HepG2 (cell line): Measurements from ENCODE around the gene DOLK. TPM values are rescaled to one million over a fixed set of nuclear protein-coding genes. Genes with fewer than 3 reads are reported as not detected.

Experiments
- BRD4 ChIP-seq: sonication (generic); formaldehyde crosslinking; IDR thresholded peaks from 2 replicates; pipeline ENCODE4 v1.4.0; 2020; ENCODE audit warnings: missing genetic modification reagents
- KLF16 ChIP-seq, 2 experiments: sonication (generic) in 1 of 2; formaldehyde crosslinking in 1 of 2; IDR thresholded peaks; 2 replicates each; pipeline versions ENCODE4 v1.6.1 to v1.8.0; 2016 to 2023; ENCODE audit warnings: missing genetic modification reagents in 2 of 2, missing compliant biosample characterization in 1 of 2
- MBNL3 ChIP-seq: fragments of 250-450 bp; sonication (Bioruptor Pico); conservative IDR thresholded peaks from 2 replicates; pipeline ENCODE4 v1.8.0; 2022; ENCODE audit warnings: mild to moderate bottlenecking, inconsistent platforms
- NONO ChIP-seq, 2 experiments: fragments of 450-650 bp in 1 of 2; sonication (generic) in 1 of 2; formaldehyde crosslinking in 1 of 2; IDR thresholded peaks in 1 of 2; conservative IDR thresholded peaks in 1 of 2; 2 replicates each; pipeline versions ENCODE4 v1.6.1 to v1.8.0; 2017 to 2022; ENCODE audit warnings: mild to moderate bottlenecking in 1 of 2, missing genetic modification reagents in 1 of 2, moderate library complexity in 1 of 2
- NR1H2 ChIP-seq: sonication (generic); formaldehyde crosslinking; IDR thresholded peaks from 2 replicates; pipeline ENCODE4 v1.8.1; 2022; ENCODE audit warnings: low read depth, missing genetic modification reagents, borderline replicate concordance
- THAP8 ChIP-seq: sonication (generic); formaldehyde crosslinking; IDR thresholded peaks from 2 replicates; pipeline ENCODE4 v1.5.1; 2020; ENCODE audit warnings: missing genetic modification reagents, mild to moderate bottlenecking, borderline replicate concordance
- ZBTB10 ChIP-seq: sonication (generic); formaldehyde crosslinking; IDR thresholded peaks from 2 replicates; pipeline ENCODE4 v1.4.0; 2020; ENCODE audit warnings: missing genetic modification reagents, borderline replicate concordance
- ZBTB7A ChIP-seq: sonication (generic); formaldehyde crosslinking; IDR thresholded peaks from 2 replicates; pipeline ENCODE4 v1.8.0; 2022; ENCODE audit warnings: mild to moderate bottlenecking, missing genetic modification reagents
- ZNF350 ChIP-seq: sonication (generic); formaldehyde crosslinking; IDR thresholded peaks from 2 replicates; pipeline ENCODE4 v1.4.0; 2020; ENCODE audit warnings: mild to moderate bottlenecking, low read depth, missing genetic modification reagents, borderline replicate concordance
- ZNF367 ChIP-seq: sonication (generic); formaldehyde crosslinking; IDR thresholded peaks from 2 replicates; pipeline ENCODE4 v1.4.0; 2020; ENCODE audit warnings: missing genetic modification reagents, borderline replicate concordance
- ZNF644 ChIP-seq: IDR thresholded peaks from 2 replicates; pipeline ENCODE4 v1.6.1; 2016; ENCODE audit warnings: low read depth
- ZNF660 ChIP-seq: sonication (generic); formaldehyde crosslinking; IDR thresholded peaks from 2 replicates; pipeline ENCODE4 v1.5.1; 2020; ENCODE audit warnings: mild to moderate bottlenecking, low read depth, missing genetic modification reagents, borderline replicate concordance
- ZSCAN30 ChIP-seq: sonication (generic); formaldehyde crosslinking; IDR thresholded peaks from 2 replicates; pipeline ENCODE4 v1.5.0; 2020; ENCODE audit warnings: mild to moderate bottlenecking, missing genetic modification reagents
- polyA plus RNA-seq, 8 experiments: library from polyadenylated mRNA; depleted of rRNA in 3 of 8; stranded (reverse) in 7 of 8; unstranded in 1 of 8; fragments of >200 nt; fragmentation: Illumina TruSeq in 4 of 8; extraction: Trizol in 4 of 8; gene quantifications; 2 replicates each; pipeline versions ENCODE4 v1.2.1 to v1.2.3, GENCODE V29; 2011 to 2016; ENCODE audit warnings: low read depth in 4 of 8, missing spikeins in 1 of 8, mixed read lengths in 1 of 8; ENCODE audit not compliant: insufficient read depth in 1 of 8
- total RNA-seq, 5 experiments: library from RNA; depleted of rRNA; stranded (reverse); fragments of >200 nt; fragmentation: Illumina TruSeq; extraction: Trizol; gene quantifications; 2 replicates each; pipeline ENCODE4 v1.2.3, GENCODE V29; 2016; ENCODE audit warnings: low read depth in 1 of 5
- TF ChIP-seq, protein P1 (sequence below): sonication (generic); formaldehyde crosslinking; IDR thresholded peaks from 2 replicates; pipeline ENCODE4 v1.4.0; 2020; ENCODE audit warnings: mild to moderate bottlenecking, low read depth, missing genetic modification reagents
- TF ChIP-seq, protein P2 (sequence below): sonication (generic); formaldehyde crosslinking; IDR thresholded peaks from 2 replicates; pipeline ENCODE4 v1.5.0; 2020; ENCODE audit warnings: missing genetic modification reagents, mild to moderate bottlenecking, borderline replicate concordance

Gene DOLK
- total and polyA plus RNA-seq, 2 of the 13 experiments (the other 11 are each of a cell fraction or from before 2014, with no cell fraction given): 15.4 to 18.7 TPM

GRCh38 chr9:128921881-128922763, 25.3 kb downstream of the DOLK start (continued):
- TF ChIP-seq ZBTB10 (CRISPR knock-in tag): 0 out of 2 replicates have a peak, but pooled peaks have one; percentile 24
- TF ChIP-seq, protein P1, sequence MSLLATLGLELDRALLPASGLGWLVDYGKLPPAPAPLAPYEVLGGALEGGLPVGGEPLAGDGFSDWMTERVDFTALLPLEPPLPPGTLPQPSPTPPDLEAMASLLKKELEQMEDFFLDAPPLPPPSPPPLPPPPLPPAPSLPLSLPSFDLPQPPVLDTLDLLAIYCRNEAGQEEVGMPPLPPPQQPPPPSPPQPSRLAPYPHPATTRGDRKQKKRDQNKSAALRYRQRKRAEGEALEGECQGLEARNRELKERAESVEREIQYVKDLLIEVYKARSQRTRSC (CRISPR knock-in tag): no peak
- TF ChIP-seq, protein P2, sequence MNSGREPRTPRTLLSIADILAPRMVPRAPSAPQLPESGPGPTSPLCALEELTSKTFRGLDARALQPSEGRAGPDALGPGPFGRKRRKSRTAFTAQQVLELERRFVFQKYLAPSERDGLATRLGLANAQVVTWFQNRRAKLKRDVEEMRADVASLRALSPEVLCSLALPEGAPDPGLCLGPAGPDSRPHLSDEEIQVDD (CRISPR knock-in tag): no peak
- peak; percentile 66; the same call in 1 of the 2 replicates for TF ChIP-seq ZBTB7A
- no peak for TF ChIP-seq NR1H2 (CRISPR knock-in tag)
- no peak for TF ChIP-seq ZNF660 (CRISPR knock-in tag)
- TF ChIP-seq BRD4 (CRISPR knock-in tag): peak; percentile 59; the same call in 1 of the 2 replicates
- no peak for TF ChIP-seq ZNF644 (CRISPR knock-in tag)
- TF ChIP-seq ZSCAN30 (CRISPR knock-in tag): no peak
- no peak for TF ChIP-seq ZNF367
- TF ChIP-seq NONO (IDR thresholded peaks at IDR 0.05): no peak
- 0 out of 2 replicates have a peak, but pooled peaks have one; percentile 51 for TF ChIP-seq NONO (CRISPR knock-in tag; conservative IDR thresholded peaks at IDR 0.05)
- TF ChIP-seq MBNL3: no peak
- TF ChIP-seq THAP8: no peak
- 0 out of 2 replicates have a peak, but pooled peaks have one; percentile 33 for TF ChIP-seq ZNF350 (CRISPR knock-in tag)
- TF ChIP-seq KLF16 (CRISPR knock-in tag; IDR thresholded peaks at IDR 0.05): 0 out of 4 replicates have a peak, but pooled peaks of 1 of the 2 experiments have one; percentile 11
